ENCODE results near the gene TREM1. TPM values are rescaled to one million over a fixed set of nuclear protein-coding genes. Genes with fewer than 3 reads are reported as not detected.
A peak's percentile ranks its signal among the peaks of the same experiment; 100 is the strongest.

The TREM1 gene
- total and polyA plus RNA-seq, 8 donors, result 0.44 to 65.3 (median 1.8) TPM

DNA sequence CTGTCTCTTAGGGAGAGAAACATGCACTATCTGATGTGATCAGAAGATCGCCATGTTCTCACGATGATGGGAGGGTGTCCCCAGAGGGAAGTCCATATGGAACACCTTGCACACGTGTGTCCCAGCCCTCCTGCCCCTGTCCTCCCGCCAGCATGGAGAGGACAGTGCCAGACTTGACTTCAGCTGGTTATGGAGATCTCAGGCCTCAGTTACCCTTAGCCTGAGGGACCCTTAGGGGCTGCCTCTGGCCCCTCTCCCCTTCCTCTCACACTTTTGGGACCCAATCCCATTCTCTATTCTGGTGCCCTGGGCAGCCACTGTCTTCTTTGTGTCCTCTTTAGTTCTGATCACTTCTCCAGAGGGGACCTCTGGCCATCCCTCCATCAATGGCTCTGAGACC lies 56.8 kb downstream of the TREM1 start:
- Histone ChIP-seq H3K36me3 (no peaks in the 10 kb centered on the region), H3K27me3 (peaks cover 0 to 16% of the 10 kb centered on the region in 2 donors), H3K4me3 (no peak overlapping the region), H3K27ac (no peak overlapping the region), H3K9me3 (no peaks in the 10 kb centered on the region), H3K4me1 (peaks cover 0 to 7% of the 10 kb centered on the region in 2 donors)
- intact Hi-C loops (cut with DNase I), result loop anchor here in 1 of 2 donors (10.0 kb wide), 1 partner anchor 345 kb away; no protein-coding TSS in a partner anchor
- DNase-seq (no peak), ATAC-seq (no peak)
- TF ChIP-seq, protein P1, sequence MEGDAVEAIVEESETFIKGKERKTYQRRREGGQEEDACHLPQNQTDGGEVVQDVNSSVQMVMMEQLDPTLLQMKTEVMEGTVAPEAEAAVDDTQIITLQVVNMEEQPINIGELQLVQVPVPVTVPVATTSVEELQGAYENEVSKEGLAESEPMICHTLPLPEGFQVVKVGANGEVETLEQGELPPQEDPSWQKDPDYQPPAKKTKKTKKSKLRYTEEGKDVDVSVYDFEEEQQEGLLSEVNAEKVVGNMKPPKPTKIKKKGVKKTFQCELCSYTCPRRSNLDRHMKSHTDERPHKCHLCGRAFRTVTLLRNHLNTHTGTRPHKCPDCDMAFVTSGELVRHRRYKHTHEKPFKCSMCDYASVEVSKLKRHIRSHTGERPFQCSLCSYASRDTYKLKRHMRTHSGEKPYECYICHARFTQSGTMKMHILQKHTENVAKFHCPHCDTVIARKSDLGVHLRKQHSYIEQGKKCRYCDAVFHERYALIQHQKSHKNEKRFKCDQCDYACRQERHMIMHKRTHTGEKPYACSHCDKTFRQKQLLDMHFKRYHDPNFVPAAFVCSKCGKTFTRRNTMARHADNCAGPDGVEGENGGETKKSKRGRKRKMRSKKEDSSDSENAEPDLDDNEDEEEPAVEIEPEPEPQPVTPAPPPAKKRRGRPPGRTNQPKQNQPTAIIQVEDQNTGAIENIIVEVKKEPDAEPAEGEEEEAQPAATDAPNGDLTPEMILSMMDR (IDR thresholded peaks at IDR 0.05), result no peak

- peak; percentile 68 for ATAC-seq
- TF ChIP-seq, protein P1 (IDR thresholded peaks at IDR 0.05), result peak in 1 of 2 donors; percentile 12
- DNase-seq, result no peak
Measured at GRCh38 chr6:41228616-41229015, 57.9 kb downstream of the TREM1 start.

DNA sequence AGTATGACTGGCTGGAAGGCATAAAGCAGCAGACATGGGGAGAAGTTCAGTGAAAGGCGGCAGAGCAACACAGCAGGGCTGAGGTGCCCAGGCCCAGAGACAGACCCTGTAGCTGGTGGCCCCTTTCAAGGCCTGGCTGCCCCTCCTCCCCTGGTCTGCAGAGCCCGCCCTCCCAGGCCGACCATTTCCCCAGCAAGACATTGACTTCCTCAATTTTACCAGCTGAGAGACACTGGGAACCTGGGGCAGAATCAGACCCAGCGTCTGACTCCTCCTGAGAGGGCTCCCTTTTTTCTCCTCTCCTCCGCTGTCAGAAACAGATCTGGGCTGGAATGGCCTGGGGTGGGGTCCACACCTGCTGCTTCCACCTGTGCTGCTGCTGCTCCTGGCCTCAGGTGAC lies 58.4 kb downstream of the TREM1 start, which contains the start of gene TREML4:
Gene TREML4, plus strand, starts transcription at position 254 of the 400 bp plus-strand sequence. Its CDS starts 79 bp downstream, at position 333.
- intact Hi-C loops (cut with DNase I), result loop anchor here in 1 of 2 donors (10.0 kb wide), 1 partner anchor 347 kb away; no protein-coding TSS in a partner anchor
- Histone ChIP-seq H3K27me3 (peaks cover 0 to 16% of the 10 kb centered on the region in 2 donors), H3K9me3 (no peaks in the 10 kb centered on the region), H3K27ac (no peak within 1 kb of the TSS), H3K4me1 (peaks cover 0 to 7% of the 10 kb centered on the region in 2 donors), H3K36me3 (no peaks in the 10 kb centered on the region), H3K4me3 (no peak within 1 kb of the TSS)
- peak in 1 of 4 donors; percentile 42 for DNase-seq
- peak; percentile 44 for ATAC-seq
- TF ChIP-seq, protein P1 (IDR thresholded peaks at IDR 0.05), result no peak

More at GRCh38 chr6:41228616-41229015, 57.9 kb downstream of the TREM1 start:
- Histone ChIP-seq H3K36me3 (no peaks in the 10 kb centered on the region), H3K27ac (no peak overlapping the region), H3K9me3 (no peaks in the 10 kb centered on the region), H3K27me3 (peaks cover 0 to 16% of the 10 kb centered on the region in 2 donors), H3K4me1 (peaks cover 0 to 7% of the 10 kb centered on the region in 2 donors), H3K4me3 (no peak overlapping the region)
- intact Hi-C loops (cut with DNase I), result loop anchor here in 1 of 2 donors (10.0 kb wide), 1 partner anchor 346 kb away; no protein-coding TSS in a partner anchor

GRCh38 chr6:41226752-41227151 lies 59.7 kb downstream of the TREM1 start:
- Histone ChIP-seq H3K4me1 (peaks cover 0 to 7% of the 10 kb centered on the region in 2 donors), H3K9me3 (no peaks in the 10 kb centered on the region), H3K4me3 (no peak overlapping the region), H3K36me3 (no peaks in the 10 kb centered on the region), H3K27me3 (peaks cover 0 to 16% of the 10 kb centered on the region in 2 donors), H3K27ac (no peak overlapping the region)
- intact Hi-C loops (cut with DNase I), result loop anchor here in 1 of 2 donors (10.0 kb wide), 1 partner anchor 348 kb away; no protein-coding TSS in a partner anchor
- no peak for DNase-seq
- ATAC-seq, result no peak
- TF ChIP-seq, protein P1 (IDR thresholded peaks at IDR 0.05), result no peak

DNA sequence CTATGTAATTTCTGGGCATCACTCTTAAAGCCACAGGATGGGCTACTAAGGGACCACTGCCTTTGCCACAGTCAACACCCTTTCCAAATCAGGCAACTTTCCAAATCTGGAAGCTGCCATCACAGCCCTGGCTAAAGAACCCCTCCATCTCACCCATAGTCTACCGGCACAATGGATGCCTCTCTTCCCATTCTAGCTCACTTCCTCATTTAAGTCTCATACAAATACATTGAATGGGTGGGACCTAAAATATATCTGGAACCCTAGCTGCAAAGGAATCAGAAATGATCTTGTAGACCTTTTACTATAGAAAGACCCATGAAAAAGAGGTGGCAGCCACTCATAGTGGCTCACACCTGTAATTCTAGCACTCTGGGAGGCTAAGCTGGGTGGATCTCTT lies 61.7 kb downstream of the TREM1 start:
- TF ChIP-seq, protein P1 (IDR thresholded peaks at IDR 0.05), result no peak
- Histone ChIP-seq H3K9me3 (peaks cover 0 to 7% of the 10 kb centered on the region in 2 donors), H3K4me3 (no peak overlapping the region), H3K27me3 (peaks cover 0 to 16% of the 10 kb centered on the region in 2 donors), H3K36me3 (no peaks in the 10 kb centered on the region), H3K4me1 (peaks cover 0 to 7% of the 10 kb centered on the region in 2 donors), H3K27ac (no peak overlapping the region)
- intact Hi-C loops (cut with DNase I), result loop anchor here in 1 of 2 donors (10.0 kb wide), 1 partner anchor 350 kb away; no protein-coding TSS in a partner anchor
- no peak for ATAC-seq
- DNase-seq, result no peak

Other genes with a start within 250 kb of the TREM1 start
- gene UNC5CL, start 247.5 kb downstream of the TREM1 start, total RNA-seq, result 1 to 10 TPM; 2.3 to 3.1 TPM
- 10 to 100 TPM in 2 of 6 donors, 1 to 10 TPM in 4; 2.9 to 11.8 (median 6.6) TPM for gene UNC5CL, start 247.5 kb downstream of the TREM1 start, polyA plus RNA-seq (ENCODE audit: insufficient read length in 6 of 6)
- gene TSPO2, start 244.2 kb downstream of the TREM1 start, total RNA-seq, result not detected
- 1 to 10 TPM in 3 of 6 donors, under 1 TPM in 3; 0.52 to 1.5 (median 1.1) TPM for gene TSPO2, start 244.2 kb downstream of the TREM1 start, polyA plus RNA-seq (ENCODE audit: insufficient read length in 6 of 6)
- gene APOBEC2, start 233.5 kb downstream of the TREM1 start, total RNA-seq, result under 1 TPM in 1 of 2 donors, not detected in 1; 0.29 TPM
- 1 to 10 TPM in 2 of 6 donors, under 1 TPM in 4; 0.58 to 1.3 (median 0.82) TPM for gene APOBEC2, start 233.5 kb downstream of the TREM1 start, polyA plus RNA-seq (ENCODE audit: insufficient read length in 6 of 6)
- 10 to 100 TPM; 14.9 to 20.3 TPM for gene OARD1, start 214.3 kb downstream of the TREM1 start, total RNA-seq
- gene OARD1, start 214.3 kb downstream of the TREM1 start, polyA plus RNA-seq (ENCODE audit: insufficient read length in 6 of 6), result 10 to 100 TPM; 44.2 to 56.4 (median 48.2) TPM
- 10 to 100 TPM; 16.4 to 20.3 TPM for gene NFYA, start 213.7 kb downstream of the TREM1 start, total RNA-seq
- gene NFYA, start 213.7 kb downstream of the TREM1 start, polyA plus RNA-seq (ENCODE audit: insufficient read length in 6 of 6), result 10 to 100 TPM; 50.6 to 58.6 (median 54.9) TPM
- gene TREML1, start 132.3 kb downstream of the TREM1 start, total RNA-seq, result under 1 TPM; 0.87 to 0.92 TPM
- 1 to 10 TPM in 5 of 6 donors, under 1 TPM in 1; 0.86 to 2.0 (median 1.6) TPM for gene TREML1, start 132.3 kb downstream of the TREM1 start, polyA plus RNA-seq (ENCODE audit: insufficient read length in 6 of 6)
- gene TREM2, start 123.6 kb downstream of the TREM1 start, total RNA-seq, result 10 to 100 TPM; 16.2 to 29.2 TPM
- gene TREM2, start 123.6 kb downstream of the TREM1 start, polyA plus RNA-seq (ENCODE audit: insufficient read length in 6 of 6), result under 1 TPM in 5 of 6 donors, not detected in 1; 0.20 to 0.78 (median 0.50) TPM
- 1 to 10 TPM in 1 of 2 donors, under 1 TPM in 1; 0.32 to 3.2 TPM for gene TREML2, start 85.5 kb downstream of the TREM1 start, total RNA-seq
- under 1 TPM; 0.16 to 0.38 (median 0.23) TPM for gene TREML2, start 85.5 kb downstream of the TREM1 start, polyA plus RNA-seq (ENCODE audit: insufficient read length in 6 of 6)
- gene TREML4, start 58.3 kb downstream of the TREM1 start, total RNA-seq, result under 1 TPM in 1 of 2 donors, not detected in 1; 0.32 TPM
- not detected for gene TREML4, start 58.3 kb downstream of the TREM1 start, polyA plus RNA-seq (ENCODE audit: insufficient read length in 6 of 6)
- not detected for gene NCR2, start 48.9 kb upstream of the TREM1 start, total RNA-seq
- not detected for gene NCR2, start 48.9 kb upstream of the TREM1 start, polyA plus RNA-seq (ENCODE audit: insufficient read length in 6 of 6)